GM12891 (cell line): ENCODE data around the gene RIMBP2.

Experiments
- DNase-seq: peaks from one replicate; pipeline ENCODE4 v3.0.0; 2011; ENCODE audit warnings: low spot score; ENCODE audit not compliant: insufficient read length
- FAIRE-seq: peaks from 2 replicates; lab custom pipeline; 2011; peaks lifted over from hg19 to GRCh38; lab: Jason Lieb, UNC
- PAX5 ChIP-seq: IDR thresholded peaks from 2 replicates; pipeline ENCODE4 v1.6.1; 2011; ENCODE audit warnings: low read length, moderate library complexity, mild to moderate bottlenecking; ENCODE audit not compliant: insufficient read depth, severe bottlenecking
- POLR2A ChIP-seq: IDR thresholded peaks from 2 replicates; pipeline ENCODE4 v1.6.1; 2011; ENCODE audit warnings: low read depth, low read length, control low read depth
- POLR2AphosphoS5 ChIP-seq: IDR thresholded peaks from 2 replicates; pipeline ENCODE4 v1.6.1; 2011; ENCODE audit warnings: low read depth, low read length, control low read depth
- POU2F2 ChIP-seq: IDR thresholded peaks from 2 replicates; pipeline ENCODE4 v1.6.1; 2011; ENCODE audit warnings: low read depth, mild to moderate bottlenecking, control low read depth, low read length, moderate library complexity
- SPI1 ChIP-seq: IDR thresholded peaks from 2 replicates; pipeline ENCODE4 v1.6.1; 2011; ENCODE audit warnings: low read depth, low read length, control low read depth
- TAF1 ChIP-seq: IDR thresholded peaks from 2 replicates; pipeline ENCODE4 v1.6.1; 2011; ENCODE audit warnings: low read depth, low read length, control low read depth

RIMBP2 gene

GRCh38 chr12:130622803-130623202 is 93.3 kb downstream of the RIMBP2 start:
- TF ChIP-seq SPI1 (no peak), PAX5 (no peak), TAF1 (no peak), POLR2A (no peak), POLR2AphosphoS5 (no peak), POU2F2 (no peak)
- DNase-seq (no peak), FAIRE-seq (no peak)

- TF ChIP-seq POU2F2 (no peak), TAF1 (no peak), POLR2AphosphoS5 (no peak), POLR2A (no peak), PAX5 (no peak), SPI1 (no peak)
- FAIRE-seq (no peak), DNase-seq (no peak)
Measured at GRCh38 chr12:130621696-130622298, 94.3 kb downstream of the RIMBP2 start.

- FAIRE-seq: no peak
- TF ChIP-seq POU2F2 (no peak), POLR2A (no peak), PAX5 (no peak), TAF1 (no peak), SPI1 (no peak), POLR2AphosphoS5 (no peak)
Measured at GRCh38 chr12:130620756-130621155, 95.3 kb downstream of the RIMBP2 start.

GRCh38 chr12:130620281-130620680 is 95.8 kb downstream of the RIMBP2 start:
- FAIRE-seq (no peak), DNase-seq (no peak)
- no peak for TF ChIP-seq PAX5
- no peak for TF ChIP-seq POU2F2
- no peak for TF ChIP-seq POLR2A
- no peak for TF ChIP-seq POLR2AphosphoS5
- TF ChIP-seq TAF1: no peak
- no peak for TF ChIP-seq SPI1

More at GRCh38 chr12:130620756-130621155, 95.3 kb downstream of the RIMBP2 start:
- DNase-seq: no peak

GRCh38 chr12:130619385-130620001 is 96.6 kb downstream of the RIMBP2 start:
- FAIRE-seq (no peak), DNase-seq (no peak)
- TF ChIP-seq PAX5 (no peak), POLR2A (no peak), SPI1 (0 out of 2 replicates have a peak, but pooled peaks have one; percentile 1)

- TF ChIP-seq POLR2AphosphoS5 (no peak), SPI1 (no peak), POLR2A (no peak), POU2F2 (no peak), PAX5 (no peak)
- FAIRE-seq: no peak
- no peak for DNase-seq
Measured at GRCh38 chr12:130617219-130617618, 98.9 kb downstream of the RIMBP2 start.

GRCh38 chr12:130615861-130616345 is 100.2 kb downstream of the RIMBP2 start:
- no peak for TF ChIP-seq POU2F2
- FAIRE-seq (no peak), DNase-seq (no peak)

GRCh38 chr12:130614530-130614905 is 101.6 kb downstream of the RIMBP2 start:
- TF ChIP-seq POU2F2 (no peak), SPI1 (no peak), POLR2AphosphoS5 (no peak), POLR2A (no peak), TAF1 (no peak), PAX5 (no peak)
- FAIRE-seq: no peak
- no peak for DNase-seq

GRCh38 chr12:130613831-130614529 is 102.1 kb downstream of the RIMBP2 start:
- no peak for DNase-seq
- TF ChIP-seq SPI1 (no peak), TAF1 (no peak), PAX5 (no peak), POLR2A (no peak), POU2F2 (no peak), POLR2AphosphoS5 (no peak)
- FAIRE-seq: no peak

- FAIRE-seq: no peak
- no peak for DNase-seq
- TF ChIP-seq SPI1: no peak
- TF ChIP-seq POLR2AphosphoS5: no peak
- TF ChIP-seq POU2F2: no peak
- no peak for TF ChIP-seq PAX5
- TF ChIP-seq POLR2A: no peak
- no peak for TF ChIP-seq TAF1
Measured at GRCh38 chr12:130613131-130613530, 103.0 kb downstream of the RIMBP2 start.
